Measurements from ENCODE around the gene AMOTL2.

Gene AMOTL2

DNA sequence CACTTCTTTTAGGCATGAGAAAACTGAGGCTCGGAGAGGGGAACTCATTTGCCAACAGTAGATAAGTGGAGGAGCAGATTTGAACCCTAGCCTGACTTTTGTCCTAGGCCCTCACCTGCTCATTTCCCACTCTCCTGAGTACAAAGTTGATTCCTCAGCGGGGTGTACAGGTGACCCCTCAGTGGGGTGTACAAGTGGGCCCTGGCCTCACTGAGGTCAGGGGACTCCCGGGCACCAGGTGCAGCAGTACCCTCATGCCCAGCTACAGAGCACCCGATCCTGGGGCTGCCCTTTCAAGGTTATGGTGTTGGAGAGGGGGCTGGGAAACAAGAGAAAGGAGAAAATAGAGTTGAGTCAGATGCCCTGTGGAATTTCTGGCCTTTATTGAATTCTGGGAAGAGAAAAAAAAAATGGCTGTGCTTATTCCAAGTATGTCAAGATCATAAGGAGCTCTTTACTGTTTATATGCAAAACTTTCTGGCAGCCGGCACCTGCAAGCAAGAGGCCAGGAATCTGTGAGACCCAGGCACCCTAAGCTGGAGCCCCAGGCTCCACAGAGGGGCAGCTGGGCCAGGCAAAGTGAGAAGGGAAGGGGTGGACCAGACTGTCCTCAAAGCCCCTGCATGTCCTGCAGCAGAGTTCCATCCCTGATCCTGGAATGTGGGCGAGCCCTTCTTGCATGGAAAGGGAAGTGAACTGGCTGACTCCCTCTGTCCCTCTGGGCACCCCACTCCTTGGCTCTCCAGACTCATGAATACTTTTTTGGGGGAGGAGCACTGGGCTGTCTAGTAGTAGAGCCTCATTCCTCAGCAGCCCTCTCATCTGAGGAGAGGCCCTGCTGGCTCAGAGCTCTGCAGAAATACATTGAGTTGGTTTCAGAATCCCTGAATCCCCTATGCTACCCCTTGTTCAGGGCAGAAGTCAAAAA, 43.1 kb downstream of the AMOTL2 start:
- DNase-seq, result no peak

- no peak for DNase-seq
These were observed 45.4 kb downstream of the AMOTL2 start for GRCh38 chr3:134328846-134329245.

GRCh38 chr3:134328147-134328591, 46.1 kb downstream of the AMOTL2 start:
- no peak for DNase-seq

GRCh38 chr3:134327594-134327975, 46.7 kb downstream of the AMOTL2 start:
- no peak for DNase-seq

DNA sequence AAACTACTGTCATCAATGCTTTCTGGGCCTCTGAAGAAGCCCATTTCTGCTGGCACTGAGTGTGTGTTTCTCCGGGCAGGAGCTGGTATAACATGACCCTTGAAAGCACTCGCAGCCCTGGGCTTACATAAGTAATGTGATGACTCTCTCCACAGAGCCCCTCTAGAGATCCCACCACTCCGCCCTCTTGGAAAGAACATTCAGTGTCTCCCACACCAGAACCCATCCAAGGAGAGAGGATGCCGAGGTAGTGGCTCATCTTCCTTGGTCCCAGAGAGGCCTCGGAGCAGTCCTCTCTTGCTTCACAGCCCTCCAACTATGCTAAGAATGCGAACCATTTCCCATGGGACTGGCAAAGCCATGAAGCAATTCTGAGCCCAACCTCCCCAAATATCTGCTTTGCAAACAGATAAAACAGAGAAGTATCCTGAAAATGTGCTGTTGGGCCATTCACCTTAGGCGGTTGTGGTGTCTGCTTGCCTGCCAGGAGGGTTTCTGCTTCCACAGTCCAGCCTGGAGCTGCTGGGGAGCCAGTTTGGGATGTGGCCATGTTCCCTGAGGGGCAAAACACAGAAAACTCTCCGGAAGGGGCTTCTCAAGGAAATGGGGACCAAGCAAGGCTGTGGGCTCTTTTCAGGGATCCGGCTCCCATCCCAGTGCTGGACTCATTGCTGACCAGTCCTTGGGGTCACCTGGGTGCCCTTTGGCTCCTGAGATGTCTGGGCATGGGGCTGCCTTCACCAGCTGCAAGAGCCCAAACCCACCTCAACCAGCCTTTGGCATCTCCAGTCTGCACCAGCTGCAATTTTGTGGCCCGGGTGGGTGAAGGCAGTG, 47.3 kb downstream of the AMOTL2 start:
- no peak for DNase-seq

GRCh38 chr3:134326126-134326525, 48.1 kb downstream of the AMOTL2 start:
- DNase-seq, result no peak

DNA sequence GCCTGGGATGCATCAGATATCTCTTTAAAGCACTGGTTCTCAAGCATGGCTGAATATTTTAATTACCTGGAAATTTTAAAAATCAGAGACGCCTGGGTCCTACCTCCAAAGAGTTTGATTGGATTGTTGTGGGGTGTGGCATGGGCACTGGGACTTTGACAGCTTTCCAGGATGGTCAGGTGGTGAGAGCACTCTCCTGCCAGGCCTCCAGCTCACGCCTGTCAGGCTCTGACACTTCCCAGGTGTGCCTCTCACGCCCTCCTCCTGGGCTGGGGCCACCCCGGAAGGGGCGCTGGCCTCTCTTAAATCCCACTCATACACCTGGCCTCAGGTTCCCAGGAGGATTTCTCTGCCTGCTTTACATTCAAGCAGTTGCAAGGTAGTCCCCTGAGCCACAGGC, 48.5 kb downstream of the AMOTL2 start:
- DNase-seq, result no peak

DNA sequence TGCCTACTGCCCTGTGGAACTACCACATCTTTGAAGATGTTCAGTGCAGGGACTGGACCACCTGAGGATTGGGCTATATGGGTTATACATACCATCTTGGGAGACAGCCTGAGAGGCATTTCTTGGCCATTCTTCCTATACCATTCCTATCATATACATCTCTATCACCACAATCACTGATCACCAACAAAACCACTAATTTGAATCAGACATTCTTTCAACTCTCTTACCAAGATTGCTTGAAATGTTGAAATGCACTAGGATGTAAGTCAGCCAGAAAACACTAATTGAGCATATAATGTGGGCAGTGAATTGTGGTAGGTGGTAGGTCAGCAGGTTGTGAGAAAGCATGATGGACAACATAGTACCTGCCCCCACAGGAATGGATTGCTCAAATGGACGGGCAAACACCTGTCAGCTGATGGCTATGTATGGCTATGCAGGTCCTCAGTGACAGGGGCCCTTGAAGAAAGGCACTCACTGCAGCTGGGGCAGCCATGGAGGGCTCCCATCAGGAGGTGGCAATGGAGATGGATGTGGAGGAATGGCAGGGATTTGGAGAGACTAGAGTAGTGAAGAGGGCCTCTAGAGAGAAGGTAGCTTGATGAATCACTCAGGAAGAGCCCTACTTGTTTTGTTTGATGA, 49.1 kb downstream of the AMOTL2 start:
- no peak for DNase-seq

GRCh38 chr3:134323966-134324962, 50.0 kb downstream of the AMOTL2 start:
- DNase-seq, result no peak

DNA sequence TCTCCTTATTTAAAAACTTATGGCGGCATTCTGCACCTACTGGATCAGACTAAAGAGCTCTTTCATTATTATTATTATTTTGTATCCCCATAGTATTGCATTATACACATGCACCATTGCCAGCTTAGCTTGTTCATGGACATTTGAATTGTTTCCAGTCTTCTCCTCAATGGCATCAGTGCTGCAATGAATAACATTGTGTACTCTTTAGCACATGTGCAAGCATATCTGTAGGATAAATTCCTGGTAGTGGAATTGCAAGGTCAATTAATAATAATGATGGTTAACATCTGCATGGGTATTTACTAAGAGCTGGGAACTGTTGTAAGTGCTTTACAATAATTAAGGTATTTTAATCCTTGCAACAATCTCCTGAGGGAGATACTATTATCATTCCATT, 52.0 kb downstream of the AMOTL2 start:
- DNase-seq, result no peak

DNA sequence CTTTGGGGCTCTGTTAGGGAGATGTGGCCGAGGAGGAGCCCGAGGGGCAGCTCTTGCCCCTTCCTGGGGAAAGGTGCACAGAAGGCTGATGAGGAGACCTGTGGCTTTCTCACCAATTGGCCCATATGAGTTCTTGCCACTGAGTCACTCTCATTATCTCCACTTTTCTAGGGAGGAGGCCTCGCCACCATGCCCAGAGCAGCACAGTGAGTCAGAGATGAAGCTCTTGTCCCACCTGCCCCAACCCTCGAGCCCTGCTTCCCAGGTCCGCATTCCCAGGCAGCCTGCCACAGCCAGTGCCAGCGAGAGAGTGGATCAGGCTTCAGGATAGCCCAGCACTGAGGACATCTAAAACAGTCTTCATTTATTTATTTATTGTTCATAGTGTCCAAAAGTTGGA, 53.5 kb downstream of the AMOTL2 start:
- DNase-seq, result no peak

- DNase-seq, result no peak
These were observed 54.3 kb downstream of the AMOTL2 start for GRCh38 chr3:134319931-134320330.

- no peak for DNase-seq
These were observed 56.1 kb downstream of the AMOTL2 start for GRCh38 chr3:134318166-134318565.

DNA sequence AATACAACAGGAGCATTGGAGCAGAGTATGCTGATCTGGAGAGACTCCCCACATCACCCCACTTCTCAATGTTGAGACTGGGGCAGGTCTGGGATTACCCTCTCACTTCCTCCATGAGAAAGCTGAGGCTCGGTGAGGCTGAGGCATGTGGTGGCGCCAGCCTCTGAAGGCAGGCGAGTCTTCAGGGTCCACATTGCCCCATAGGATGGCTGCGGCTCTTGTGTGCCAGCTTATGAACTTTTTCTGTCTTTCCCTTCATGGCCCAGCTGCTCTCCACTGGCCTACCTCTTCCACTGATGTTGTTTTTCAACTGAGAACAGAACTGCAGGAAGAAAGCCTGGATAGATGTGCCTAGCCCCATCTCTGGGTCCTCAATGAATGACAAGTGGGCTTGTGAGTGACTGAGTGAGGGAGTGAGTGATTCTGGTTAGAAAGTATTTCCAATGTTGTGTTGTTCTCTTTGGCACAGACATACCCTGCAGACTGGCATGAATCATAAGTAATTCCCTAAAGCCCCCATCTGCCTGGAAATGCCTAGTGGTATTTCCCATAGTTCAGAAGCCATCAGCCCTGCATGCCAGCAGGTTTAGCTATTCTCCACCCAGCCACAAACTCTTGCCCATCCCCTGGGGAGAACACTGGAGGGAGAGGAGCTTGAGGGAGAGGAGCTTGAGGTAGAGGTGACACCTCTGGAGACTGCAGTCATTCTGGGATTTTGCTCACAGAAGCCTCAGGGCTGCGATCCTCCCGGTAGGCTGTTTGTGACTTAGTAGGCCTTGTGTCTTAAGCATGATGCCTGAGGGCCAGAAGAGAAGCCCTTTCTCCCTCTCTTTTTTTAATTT, 56.9 kb downstream of the AMOTL2 start:
- DNase-seq, result no peak

DNA sequence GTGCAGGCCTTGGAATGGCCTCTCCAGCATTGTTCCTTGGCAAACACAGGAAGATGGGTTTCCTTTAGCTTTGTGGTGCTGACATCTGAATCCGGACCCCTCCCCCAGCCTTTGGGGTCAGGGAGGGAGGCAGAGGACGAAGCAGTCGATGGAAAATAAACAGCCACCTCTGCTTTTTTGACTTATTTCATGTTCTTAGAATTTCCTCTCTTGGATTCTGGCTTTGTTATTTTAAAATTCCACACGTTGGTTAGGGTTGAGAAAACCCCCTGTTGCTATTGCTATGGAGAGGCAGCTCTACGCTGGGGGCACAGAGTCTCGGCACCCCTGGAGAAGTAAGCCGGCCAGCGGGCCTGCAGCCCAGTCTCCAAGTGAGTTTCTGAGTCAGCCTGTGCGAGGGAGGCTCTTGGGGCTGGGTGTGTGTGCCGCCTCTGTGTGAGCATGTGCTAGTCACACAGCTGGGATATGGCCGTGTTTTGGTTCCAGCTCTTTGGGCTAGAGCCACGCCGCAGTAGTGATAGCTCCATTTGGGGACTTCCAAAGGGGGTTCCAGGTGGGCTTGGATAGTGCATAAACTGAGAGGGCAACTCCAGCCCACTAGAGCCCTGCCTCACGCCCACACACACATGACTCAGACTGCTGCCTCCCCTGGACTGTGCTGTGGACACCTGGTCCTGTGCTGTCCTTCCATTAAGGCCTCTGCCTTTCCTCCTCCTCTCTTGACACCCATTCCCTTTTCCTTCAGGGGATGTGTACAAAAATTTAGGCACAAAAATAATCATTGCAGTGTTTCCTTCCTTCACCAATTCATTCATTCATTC, 58.8 kb downstream of the AMOTL2 start:
- no peak for DNase-seq

DNA sequence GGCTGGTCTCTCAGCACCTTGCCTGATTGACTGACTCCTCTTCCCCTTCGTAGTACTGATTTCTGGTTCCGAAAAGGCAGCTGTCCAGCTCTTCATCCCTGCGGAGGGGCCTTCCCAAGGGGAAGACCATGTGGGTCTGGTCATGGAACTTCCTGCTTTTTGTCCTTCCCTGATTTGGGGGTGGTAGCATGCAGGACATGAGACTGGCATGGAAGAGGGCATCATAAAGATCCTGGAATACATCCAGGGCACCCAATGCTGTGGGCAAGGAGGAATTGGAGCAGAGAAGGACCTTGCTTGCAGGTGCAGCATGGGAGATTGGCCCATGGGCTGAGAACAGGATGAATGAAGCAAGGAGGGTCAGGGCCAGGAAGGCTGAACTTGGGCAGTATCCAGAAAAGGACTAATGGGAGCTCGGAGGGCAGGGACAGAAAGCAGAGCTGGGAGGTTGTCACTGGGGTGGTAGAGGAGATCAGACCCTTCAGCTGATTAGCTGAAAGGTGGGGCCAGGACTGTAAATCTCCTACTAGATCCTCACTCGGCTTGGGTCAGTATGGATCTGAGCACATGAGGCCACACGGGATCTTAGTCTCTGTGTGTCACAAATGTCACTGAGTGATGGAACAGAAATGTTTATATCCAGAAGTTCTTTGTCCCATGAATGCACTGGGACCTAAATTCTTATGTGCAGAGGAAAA, 59.5 kb downstream of the AMOTL2 start:
- no peak for DNase-seq

DNA sequence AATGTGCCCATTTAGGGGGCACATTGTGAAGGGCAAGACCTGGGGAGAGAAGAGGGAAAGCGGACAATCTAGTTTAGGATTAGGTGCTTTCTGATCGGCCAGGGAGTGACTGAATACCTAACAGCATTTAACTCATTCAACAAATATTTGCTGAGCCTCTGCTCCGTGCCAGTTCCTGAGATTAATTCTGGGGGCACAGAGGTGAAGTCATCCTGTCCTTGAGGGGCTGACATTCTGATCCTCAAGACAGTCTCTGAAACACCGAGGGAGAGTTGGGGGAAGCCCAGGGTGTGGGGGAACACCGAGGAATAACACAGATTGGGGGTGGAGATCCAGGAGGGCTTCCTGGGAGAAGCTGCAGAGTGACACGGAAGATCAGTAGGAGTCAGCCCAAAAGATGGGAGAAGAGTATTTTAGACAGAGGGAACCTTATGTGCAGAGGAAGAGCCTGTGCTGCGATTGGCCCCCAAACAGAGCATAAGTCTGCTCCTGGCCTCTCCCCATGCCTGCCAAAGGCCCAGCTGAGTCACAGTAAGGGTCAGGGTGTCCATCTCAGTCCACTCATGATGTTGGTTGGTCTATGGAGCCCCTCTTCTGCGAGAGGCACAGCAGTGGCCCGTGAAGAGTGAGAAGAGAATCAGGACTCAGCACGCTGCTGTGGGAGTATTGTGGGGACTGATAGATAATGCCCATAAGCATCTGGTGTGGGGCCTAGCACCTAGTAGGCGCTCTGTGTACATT, 60.2 kb downstream of the AMOTL2 start:
- no peak for DNase-seq

- DNase-seq, result no peak
These were observed 61.1 kb downstream of the AMOTL2 start for GRCh38 chr3:134312873-134313846.

All from OCI-M1 (cell line).